H1 (cell line): ENCODE results near the gene PMFBP1. TPM values are rescaled to one million over a fixed set of nuclear protein-coding genes. Genes with fewer than 3 reads are reported as not detected.

Experiments
- EGR1 ChIP-seq: IDR thresholded peaks from 2 replicates; pipeline ENCODE4 v1.6.1; 2011; ENCODE audit warnings: low read depth, low read length, borderline replicate concordance
- FOSL1 ChIP-seq: IDR thresholded peaks from 2 replicates; pipeline ENCODE4 v1.6.1; 2011; ENCODE audit warnings: mild to moderate bottlenecking, low read depth, low read length, moderate library complexity; ENCODE audit not compliant: insufficient read depth
- KDM5A ChIP-seq: fragments of 200-600 bp; IDR thresholded peaks from 2 replicates; pipeline ENCODE4 v1.7.1; 2012; ENCODE audit warnings: mild to moderate bottlenecking, low read length, inconsistent platforms, mixed read lengths
- MAFK ChIP-seq: IDR thresholded peaks from 2 replicates; pipeline ENCODE4 v1.6.1; 2012; ENCODE audit warnings: low read depth, mild to moderate bottlenecking, improper control_type of control experiment, low read length
- YY1 ChIP-seq: IDR thresholded peaks from 2 replicates; pipeline ENCODE4 v1.6.1; 2011; ENCODE audit warnings: low read depth, mild to moderate bottlenecking, low read length
- polyA plus RNA-seq, 7 experiments: library from polyadenylated mRNA; depleted of rRNA in 3 of 7; stranded (reverse) in 5 of 7; unstranded in 2 of 7; fragments of >200 nt in 5 of 7; fragments of 200-250 nt in 2 of 7; gene quantifications; 1 replicate in 5 of 7; 2 replicates in 1 of 7; 4 replicates in 1 of 7; pipeline versions ENCODE4 v1.2.1 to v1.2.3, GENCODE V29; 2011 to 2013; ENCODE audit warnings: missing spikeins in 2 of 7, mixed read lengths in 2 of 7
- total RNA-seq: library from RNA; stranded (reverse); fragmentation: NEBNext Ultra II Directional; extraction: Animal tissue kit (Norgen Biotek cat#: 25700); gene quantifications from 2 replicates; pipeline ENCODE4 v1.2.1, GENCODE V29; 2021
- TF ChIP-seq, protein P1 (sequence below): IDR thresholded peaks from 2 replicates; pipeline ENCODE4 v1.6.1; 2012; ENCODE audit warnings: inconsistent platforms

Gene PMFBP1
- total and polyA plus RNA-seq, 2 of the 8 experiments (the other 6 are each of a cell fraction or from before 2014, with no cell fraction given) = 0.32 to 1.6 TPM

DNA sequence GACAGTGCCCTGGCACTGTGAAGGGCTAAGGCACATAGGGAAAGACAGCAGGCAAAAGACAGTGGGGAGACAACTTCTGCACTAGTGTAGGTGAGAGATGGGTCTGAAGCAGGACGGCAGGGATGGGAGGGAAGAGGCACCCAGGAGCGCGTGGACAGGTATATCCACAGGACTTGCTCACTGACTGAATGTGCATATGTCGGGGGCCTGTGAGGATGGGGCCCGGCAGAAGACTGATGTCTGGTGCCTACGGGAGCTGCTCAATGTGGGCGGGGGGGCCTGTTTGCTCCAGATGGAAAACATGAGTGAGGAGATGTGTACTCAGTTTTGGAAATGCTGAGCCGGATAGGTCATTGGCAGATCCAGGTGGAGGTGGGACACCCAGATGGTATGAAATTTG, 47.3 kb upstream of the PMFBP1 start (continued):
- TF ChIP-seq MAFK (no peak), EGR1 (no peak), FOSL1 (no peak), KDM5A (no peak), YY1 (no peak)
- TF ChIP-seq, protein P1, sequence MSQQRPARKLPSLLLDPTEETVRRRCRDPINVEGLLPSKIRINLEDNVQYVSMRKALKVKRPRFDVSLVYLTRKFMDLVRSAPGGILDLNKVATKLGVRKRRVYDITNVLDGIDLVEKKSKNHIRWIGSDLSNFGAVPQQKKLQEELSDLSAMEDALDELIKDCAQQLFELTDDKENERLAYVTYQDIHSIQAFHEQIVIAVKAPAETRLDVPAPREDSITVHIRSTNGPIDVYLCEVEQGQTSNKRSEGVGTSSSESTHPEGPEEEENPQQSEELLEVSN = no peak
